Forelimb muscle (tissue), 1 donor: ENCODE results near the gene CACYBP. TPM values are rescaled to one million over a fixed set of nuclear protein-coding genes. Genes with fewer than 3 reads are reported as not detected.
A peak's percentile ranks its signal among the peaks of the same experiment; 100 is the strongest.
"Not testable (repeated sequence)": the region's sequence is repeated elsewhere in the genome, so short reads cannot be mapped to it uniquely, and the experiment has no call there.

Experiments used
- DNase-seq: peaks from one replicate; pipeline ENCODE4 v3.0.0-alpha.2; 2013; ENCODE audit warnings: low read depth
- polyA plus RNA-seq: library from polyadenylated mRNA; unstranded; fragments of 120-200 nt; gene quantifications from one replicate; pipeline ENCODE4 v1.2.1, GENCODE V29; 2013; ENCODE audit not compliant: insufficient read length

CACYBP gene
- polyA plus RNA-seq, 1 donor: 94.9 TPM

DNA sequence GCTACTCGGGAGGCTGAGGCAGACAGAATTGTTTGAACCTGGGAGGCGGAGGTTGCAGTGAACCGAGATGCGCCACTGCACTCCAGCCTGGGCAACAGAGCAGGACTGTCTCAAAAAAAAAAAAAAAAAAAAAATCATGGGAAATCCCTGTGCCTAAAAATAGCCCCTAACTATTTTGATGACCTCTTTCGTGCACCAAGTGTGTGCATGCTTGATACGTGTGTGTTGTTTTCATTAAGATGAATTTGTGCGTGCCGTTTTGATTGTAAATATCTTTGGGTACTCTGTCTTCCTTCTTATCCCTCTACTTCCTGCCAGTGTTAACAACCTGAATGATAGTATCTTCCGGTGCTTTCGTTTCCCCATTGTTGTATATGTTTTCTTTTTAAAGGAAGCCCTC lies 9.8 kb downstream of the CACYBP start:
- no peak for DNase-seq

DNA sequence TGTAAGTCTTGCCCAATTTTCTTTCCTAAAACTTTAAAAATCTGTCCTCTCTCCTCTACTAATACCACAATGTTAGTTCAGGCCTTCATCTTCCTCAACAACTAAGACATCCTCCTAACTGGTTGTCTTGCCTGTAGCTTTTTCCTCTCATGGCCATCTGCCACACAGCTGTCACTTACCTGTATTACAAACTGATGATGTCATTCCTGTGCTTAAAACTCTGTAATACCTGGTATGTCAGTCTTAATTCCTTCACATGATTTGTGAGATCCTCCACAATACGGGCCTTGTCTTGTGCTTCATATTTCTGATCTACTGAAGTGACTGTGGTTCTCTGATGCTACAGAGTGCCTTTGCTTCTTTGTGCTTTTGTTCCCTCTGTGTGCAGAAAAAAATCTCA lies 13.7 kb downstream of the CACYBP start:
- no peak for DNase-seq

DNA sequence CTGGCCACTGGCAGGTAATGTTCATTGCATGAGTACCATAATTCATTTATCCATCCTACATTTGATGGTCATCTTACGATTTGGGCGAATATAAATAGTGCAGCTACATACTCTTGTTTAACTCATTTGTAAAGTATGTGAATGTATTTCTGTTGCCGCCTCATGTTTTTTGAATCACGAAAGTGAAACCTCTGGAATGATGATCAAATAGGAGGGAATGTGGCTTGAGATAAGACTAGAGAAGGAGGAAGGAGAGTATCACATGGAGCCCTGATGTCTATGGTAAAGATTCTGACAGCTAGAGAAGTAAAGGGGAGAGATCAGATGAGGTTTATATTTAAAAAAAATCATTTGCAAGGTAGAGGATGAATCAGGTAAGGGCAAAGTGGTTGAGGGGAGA lies 15.5 kb downstream of the CACYBP start:
- no peak for DNase-seq

DNA sequence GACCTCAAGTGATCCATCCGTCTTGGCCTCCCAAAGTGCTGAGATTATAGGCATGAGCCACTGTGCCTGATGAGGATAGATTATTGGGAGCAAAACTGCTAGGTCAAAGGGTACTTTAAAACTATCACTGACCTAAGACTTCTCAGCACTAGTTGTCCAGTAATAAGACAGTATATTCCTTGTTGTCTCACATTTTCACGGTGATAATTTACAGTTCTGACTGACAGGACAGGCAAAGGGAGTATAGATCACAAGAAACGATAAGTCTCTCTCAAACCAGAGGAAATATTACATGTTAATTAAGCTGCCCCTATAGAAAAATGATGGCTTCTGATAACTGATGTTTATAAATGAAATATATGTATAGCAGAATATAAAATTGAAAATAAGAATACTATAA lies 19.8 kb downstream of the CACYBP start:
- DNase-seq: no peak

DNA sequence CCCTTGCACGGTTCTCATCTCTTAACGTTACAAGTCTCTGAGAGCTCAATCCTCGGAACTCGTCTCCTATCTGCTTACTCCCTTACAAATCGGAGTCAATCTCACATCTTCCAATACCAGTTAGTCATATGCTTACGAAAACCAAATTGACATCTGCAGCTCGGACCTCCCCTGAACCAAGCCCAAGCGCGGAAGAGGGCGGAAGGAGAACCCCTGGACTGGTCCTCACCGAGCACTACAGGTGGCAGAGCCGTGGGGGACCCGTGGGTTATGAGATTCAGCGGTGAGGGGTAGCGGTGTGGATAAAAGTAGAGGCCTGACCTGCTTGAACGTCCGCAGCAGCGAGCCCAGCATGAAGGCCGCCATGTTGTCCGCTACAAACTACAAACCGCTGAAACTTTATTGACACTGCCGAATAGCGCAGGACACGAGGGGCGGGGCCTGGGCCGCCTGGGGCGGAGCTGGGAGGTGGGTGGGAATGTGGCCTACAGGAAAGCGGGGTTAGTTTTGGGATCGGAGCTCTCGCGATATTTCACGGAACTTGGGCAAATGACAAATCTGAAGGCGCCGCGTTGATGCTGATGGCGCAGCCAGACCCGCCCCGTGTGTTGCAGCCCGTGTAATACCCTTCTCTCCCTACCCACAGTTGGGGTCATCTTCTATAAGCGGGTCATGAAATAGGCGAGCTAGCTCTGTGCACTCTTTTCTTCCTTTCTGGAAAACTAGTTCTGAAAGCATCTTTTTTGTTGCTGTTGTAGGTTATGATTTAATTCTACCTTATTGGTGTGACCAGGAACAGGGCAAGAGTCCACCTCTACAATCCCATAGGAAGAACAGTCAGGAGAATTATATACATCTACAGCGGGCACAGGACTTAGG lies 23.5 kb downstream of the CACYBP start, which contains the start of gene MRPS14:
Gene MRPS14, minus strand, starts transcription at position 383 of the 879 bp plus-strand sequence. Its CDS starts 17 bp downstream, at position 366.
- DNase-seq: peak; percentile 97

DNA sequence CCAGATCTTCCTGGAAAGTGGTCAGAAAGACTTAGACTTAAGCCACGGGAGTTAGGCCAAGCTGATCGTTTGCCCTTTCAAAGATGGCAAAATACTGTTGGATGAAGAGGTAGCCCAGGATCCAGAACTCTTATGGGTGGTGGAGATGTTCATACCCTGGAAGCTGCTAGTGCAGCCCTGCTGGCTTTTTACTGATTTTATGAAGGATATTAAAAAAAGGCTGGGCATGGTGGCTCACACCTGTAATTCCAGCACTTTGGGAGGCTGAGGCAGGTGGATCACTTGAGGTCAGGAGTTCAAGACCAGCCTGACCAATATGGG lies 24.1 kb downstream of the CACYBP start:
- DNase-seq: not testable (repeated sequence)

DNA sequence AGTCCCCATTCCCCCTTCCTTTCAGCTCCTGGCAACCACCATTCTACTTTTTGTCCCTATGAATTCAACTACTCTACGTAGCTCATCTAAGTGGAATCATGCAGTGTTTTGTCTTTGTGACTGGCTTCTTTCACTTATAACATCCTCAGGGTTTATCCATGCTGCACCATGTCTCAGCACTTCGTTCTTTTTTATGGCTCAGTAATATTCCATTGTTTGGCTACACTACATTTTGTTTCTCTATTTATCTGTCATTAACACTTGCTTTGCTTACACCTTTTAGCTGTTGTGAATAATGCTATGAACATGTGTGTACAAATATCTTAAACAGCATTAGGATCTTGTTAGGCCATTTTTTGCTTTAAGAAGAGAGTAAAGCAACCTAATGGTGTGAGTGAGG lies 25.0 kb downstream of the CACYBP start:
- DNase-seq: no peak

DNA sequence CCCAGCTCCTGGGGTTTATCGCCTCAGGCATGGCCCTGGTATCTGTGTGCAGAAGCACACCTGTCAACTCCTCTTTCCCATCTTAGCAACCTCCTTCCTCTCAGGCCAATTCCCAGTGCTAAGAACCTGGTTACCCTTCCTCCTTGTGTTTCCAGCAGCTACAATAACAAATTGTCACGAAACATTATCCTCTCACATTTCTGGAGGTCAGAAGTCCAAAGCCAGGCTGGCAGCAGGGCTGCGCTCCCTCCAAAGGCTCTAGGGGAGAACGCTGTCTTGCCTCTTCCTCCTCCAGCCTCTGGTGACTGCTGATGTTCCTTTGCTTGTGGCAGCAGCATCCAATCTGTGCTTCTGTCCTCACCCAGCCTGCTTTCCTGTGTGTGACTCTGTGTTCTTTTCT lies 34.2 kb downstream of the CACYBP start:
- no peak for DNase-seq

DNA sequence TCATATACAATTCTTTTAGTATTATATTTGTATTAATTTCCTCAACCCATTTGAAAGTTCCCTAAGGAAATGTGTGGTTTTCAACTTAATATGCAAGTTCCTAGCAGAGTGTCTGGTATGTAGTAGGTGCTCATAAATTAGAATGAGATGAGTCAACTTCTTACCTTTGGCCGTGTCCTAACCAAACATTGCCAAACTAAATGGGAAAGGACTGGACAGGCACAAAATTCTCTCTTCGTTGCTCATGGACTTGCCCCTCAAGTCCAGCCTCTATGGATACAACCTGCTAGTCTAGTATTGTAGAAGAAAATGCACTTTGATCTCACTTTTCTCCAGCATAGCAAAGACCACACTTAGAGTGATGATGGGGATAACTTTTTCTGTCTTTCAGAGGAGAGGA lies 35.0 kb downstream of the CACYBP start:
- no peak for DNase-seq

DNA sequence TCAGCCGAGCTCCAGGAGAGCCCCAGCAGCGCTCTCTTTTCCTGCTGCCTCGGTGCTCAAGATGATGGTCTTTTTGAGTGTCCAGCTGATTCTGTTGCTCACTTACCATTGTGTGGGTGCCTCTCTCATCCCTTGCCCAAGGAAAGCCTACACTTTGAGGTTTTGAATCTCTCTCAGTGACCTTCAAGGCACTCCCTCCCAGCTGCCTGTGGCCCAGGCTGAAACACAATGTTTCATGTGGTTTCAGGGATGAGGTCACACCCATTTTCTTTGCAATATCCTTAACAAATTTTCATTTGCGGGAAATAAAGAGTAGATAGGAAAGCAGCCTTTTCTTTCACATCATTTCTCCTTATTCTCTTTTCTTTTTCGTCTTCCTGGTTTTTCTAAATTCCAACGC lies 36.1 kb downstream of the CACYBP start:
- no peak for DNase-seq

DNA sequence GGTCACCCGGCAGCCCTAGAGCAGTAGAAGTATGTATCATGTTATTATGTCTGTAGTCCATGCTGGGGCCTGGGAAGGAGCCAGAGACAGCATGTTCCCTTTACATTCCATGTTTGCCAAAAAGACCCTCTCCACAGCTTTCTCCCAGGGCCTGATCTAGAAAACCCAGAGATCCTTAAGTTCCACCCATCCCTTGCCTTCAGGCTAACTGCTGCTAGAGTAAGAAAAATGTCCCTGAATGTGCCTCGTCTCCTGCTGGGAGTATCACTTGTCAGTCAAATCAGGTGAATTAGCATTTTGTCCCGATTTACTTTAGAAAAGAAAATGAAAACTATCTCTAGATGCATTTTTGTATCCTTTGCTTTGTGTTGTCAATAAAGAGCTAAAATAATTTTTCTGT lies 36.7 kb downstream of the CACYBP start:
- no peak for DNase-seq

DNA sequence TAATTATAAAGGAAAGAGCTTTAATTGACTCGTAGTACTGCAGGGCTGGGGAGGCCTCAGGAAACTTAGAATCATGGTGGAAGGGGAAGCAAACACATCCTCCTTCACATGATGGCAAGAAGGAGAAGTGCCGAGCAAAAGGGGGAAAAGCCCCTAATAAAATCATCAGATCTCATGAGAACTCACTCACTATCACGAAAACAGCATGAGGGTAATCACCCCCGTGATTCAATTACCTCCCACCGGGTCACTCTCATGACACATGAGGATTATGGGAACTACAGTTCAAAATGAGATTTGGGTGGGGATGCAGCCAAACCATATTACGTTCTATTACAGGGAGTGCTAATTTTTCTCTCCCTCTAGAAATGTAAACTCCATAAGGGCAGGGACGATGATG lies 37.7 kb downstream of the CACYBP start:
- DNase-seq: no peak

DNA sequence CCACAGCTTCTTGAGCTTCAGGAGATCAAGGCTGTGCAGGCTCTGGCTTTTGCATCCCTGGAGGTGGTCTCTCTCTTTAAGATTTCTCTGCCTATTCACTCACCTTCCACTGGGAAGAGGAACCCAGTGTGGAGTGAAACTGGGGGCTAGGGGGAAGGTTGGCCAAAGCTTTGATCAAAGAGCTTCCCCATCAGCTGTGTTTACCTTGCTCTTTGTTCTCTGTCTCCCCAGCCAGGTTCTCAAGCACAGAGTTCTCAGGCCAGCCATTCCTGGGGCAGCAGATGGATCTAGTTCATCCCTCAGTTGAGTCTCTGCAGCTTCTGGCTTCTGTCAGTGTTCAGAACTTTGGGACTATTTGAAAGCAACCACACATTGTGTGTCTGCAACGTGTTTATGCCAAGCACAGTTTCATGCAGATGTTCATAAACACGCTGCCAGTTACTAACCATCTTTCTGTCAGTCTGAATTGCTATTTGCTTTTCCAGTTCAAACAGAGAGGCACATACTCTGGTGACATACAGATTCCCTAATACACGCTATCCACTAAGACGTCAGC lies 40.7 kb downstream of the CACYBP start:
- no peak for DNase-seq

DNA sequence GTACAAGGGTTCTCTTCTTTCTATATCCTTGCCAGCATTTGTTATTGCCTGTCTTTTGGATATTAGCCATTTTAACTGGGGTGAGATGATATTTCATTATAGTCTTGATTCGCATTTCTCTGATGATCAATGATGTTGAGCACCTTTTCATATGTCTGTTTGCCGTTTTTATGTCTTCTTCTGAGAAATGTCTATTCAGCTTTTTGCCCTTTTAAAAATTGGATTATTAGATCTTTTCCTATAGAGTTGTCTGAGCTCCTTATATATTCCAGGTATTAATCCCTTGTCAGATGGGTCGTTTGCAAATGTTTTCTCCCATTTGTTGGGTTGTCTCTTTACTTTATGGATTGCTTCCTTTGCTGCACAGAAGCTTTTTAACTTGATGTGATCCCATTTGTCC lies 42.9 kb downstream of the CACYBP start:
- no peak for DNase-seq

DNA sequence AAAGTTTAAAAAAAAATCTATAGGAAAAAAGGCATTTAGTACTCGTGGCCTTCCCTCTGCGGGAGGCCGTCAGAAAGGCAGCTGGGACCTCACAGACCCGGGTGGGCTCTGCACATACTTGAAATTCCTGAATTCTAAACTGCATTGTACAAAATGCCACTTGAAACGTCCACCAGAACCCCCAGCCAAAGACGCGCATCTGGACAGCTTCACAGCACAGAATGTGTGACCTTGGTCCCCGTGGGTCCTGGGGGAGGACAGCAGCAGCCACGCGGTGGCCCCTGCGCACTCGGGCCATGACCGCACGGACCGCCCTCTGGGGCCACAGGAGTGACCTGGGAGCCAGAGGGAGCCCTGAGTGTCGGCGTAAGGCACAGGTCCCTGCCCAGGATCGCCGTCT lies 44.1 kb downstream of the CACYBP start:
- DNase-seq: no peak

DNA sequence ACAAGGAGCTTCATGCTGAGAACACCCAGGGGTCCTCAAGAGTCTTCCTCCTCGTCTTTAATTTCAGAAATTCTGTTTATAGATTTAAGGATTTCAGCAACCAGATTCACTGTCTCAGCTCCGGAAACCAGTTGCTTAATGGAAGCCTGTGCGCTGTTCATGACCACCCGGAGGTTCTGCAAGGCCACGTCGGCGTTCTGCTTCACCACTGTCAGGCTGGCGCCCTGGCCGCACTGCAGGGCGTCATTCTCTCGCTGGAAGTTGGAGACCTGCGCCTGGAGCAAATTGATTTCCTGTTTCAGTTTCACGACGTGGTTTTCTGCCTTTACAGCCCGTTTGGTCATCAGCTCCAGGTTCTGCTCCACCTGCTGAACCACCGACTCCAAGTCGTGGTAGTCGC lies 44.8 kb downstream of the CACYBP start:
- DNase-seq: not testable (repeated sequence)

DNA sequence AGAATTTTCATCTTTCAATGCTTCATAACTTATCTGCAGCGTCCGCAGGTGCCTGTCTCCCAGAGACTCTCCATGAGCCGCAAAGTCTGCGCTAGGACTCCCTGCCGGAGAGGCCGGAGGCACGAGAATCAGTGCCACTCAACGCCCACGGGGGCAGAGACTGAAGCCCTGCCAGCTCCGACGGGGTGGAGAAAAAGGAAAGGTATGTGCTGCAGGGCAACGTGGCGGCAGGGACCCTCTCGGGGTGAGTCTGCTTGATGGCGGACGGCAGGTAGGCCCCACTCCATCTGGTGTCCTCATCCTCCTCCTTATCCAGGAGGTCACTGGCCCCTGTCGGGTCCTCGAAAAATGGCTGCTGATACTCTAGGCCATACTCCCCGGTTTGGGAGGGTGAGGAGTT lies 45.4 kb downstream of the CACYBP start:
- DNase-seq: no peak

DNA sequence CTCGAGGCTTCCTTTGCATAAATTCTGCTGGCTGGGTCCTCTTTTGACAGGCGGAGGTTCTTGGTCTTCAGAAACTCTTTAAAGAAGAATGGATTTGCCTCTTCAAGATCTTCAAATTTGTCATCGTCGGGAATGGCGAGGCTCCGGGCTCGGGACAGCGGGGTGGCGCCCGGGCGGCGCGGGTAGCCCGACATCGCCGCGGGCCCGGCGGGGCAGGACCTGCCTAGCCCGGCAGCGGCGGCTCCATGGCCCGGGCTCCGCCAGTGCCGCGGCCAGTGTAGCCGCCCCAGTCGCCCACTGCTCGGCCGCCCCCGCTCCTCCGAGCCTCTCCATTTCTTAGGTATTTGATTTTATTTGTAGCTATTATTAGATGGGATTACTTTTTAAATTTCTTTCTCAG lies 45.8 kb downstream of the CACYBP start:
- DNase-seq: no peak

DNA sequence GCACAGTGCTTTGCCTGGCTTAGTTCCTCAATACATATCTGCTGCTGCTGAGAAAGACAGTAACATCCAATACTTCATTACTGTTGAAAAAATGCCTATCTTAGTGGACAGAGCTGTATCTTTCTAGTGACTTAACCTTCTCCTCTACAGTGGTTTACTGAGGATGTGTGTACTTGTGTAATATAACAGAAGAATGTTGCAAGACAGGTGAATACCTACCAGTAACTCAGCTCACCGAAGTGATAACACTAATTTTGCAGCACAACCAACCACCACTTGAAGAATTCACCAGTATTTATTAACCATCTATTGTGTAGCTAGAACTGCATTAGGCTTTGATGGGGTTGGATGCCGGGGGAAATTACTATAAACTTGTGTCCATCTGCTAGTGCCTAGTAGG lies 51.2 kb downstream of the CACYBP start:
- no peak for DNase-seq

DNA sequence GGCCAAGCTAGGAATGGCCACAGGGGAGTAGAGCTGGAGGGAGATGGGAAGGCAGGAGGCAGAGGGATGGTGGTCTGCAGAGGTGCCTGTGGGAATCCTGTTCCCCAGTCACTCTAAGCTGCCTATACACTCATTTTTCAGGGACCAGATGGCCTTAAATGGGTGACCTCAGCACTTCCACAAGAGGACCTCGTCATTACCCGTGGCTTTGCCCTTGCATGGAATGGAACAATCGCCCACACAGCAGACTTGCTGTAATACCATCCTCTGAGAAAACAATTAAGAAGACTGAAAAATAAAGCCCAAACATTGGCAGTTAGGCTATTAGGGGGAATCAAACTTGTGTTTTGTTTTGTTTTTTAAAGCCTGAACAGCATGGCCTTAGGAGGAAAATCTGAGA lies 55.0 kb downstream of the CACYBP start:
- no peak for DNase-seq
